Measurements from ENCODE around the gene ATP4B.

GRCh38 chr13:113669755-113670341, 11.8 kb upstream of the ATP4B start:
- no peak for TF ChIP-seq CTCF (conservative IDR thresholded peaks at IDR 0.05; ENCODE audit: low read depth, low read length)
- no peak for TF ChIP-seq EZH2 (IDR thresholded peaks at IDR 0.05; ENCODE audit: borderline replicate concordance, low read depth, low read length, poor library complexity, severe bottlenecking)

All from A673 (cell line).